H9 (cell line): ENCODE measurements around the gene TGFB1I1. TPM values are rescaled to one million over a fixed set of nuclear protein-coding genes. Genes with fewer than 3 reads are reported as not detected.
A peak's percentile ranks its signal among the peaks of the same experiment; 100 is the strongest.

ENCODE experiments used
- DNase-seq: peaks from one replicate; pipeline ENCODE4 v3.0.0-alpha.2; 2017
- H2AFZ ChIP-seq: one replicate; pipeline ENCODE4 v1.6.1; 2013; ENCODE audit warnings: mild to moderate bottlenecking, low read length, control low read depth, moderate library complexity
- H2AK5ac ChIP-seq: 2 replicates; pipeline ENCODE4 v1.6.1; 2013; ENCODE audit warnings: low read length, control low read depth, mixed read lengths; ENCODE audit not compliant: insufficient read length
- H2BK120ac ChIP-seq: one replicate; pipeline ENCODE4 v1.6.1; 2013; ENCODE audit warnings: low read depth, mild to moderate bottlenecking, low read length, control low read depth, inconsistent platforms; ENCODE audit not compliant: poor library complexity, severe bottlenecking
- H2BK12ac ChIP-seq: 2 replicates; pipeline ENCODE4 v1.6.1; 2013; ENCODE audit warnings: low read length, control low read depth, mixed read lengths, low read depth; ENCODE audit not compliant: insufficient read length
- H2BK15ac ChIP-seq: 2 replicates; pipeline ENCODE4 v1.6.1; 2013; ENCODE audit warnings: low read depth, low read length, control low read depth
- H2BK20ac ChIP-seq: one replicate; pipeline ENCODE4 v1.6.1; 2013; ENCODE audit warnings: low read depth, mild to moderate bottlenecking, low read length, control low read depth, inconsistent platforms; ENCODE audit not compliant: poor library complexity, severe bottlenecking
- H2BK5ac ChIP-seq: 2 replicates; pipeline ENCODE4 v1.6.1; 2013; ENCODE audit warnings: low read length, control low read depth, mixed read lengths; ENCODE audit not compliant: insufficient read length
- H3K14ac ChIP-seq: 2 replicates; pipeline ENCODE4 v1.6.1; 2013; ENCODE audit warnings: low read length, control low read depth; ENCODE audit not compliant: insufficient read depth
- H3K18ac ChIP-seq: 2 replicates; pipeline ENCODE4 v1.6.1; 2013; ENCODE audit warnings: low read depth, mild to moderate bottlenecking, mixed read lengths, low read length, control low read depth; ENCODE audit not compliant: insufficient read length
- H3K23ac ChIP-seq: 2 replicates; pipeline ENCODE4 v1.6.1; 2013; ENCODE audit warnings: low read length, control low read depth, mixed read lengths, low read depth; ENCODE audit not compliant: insufficient read length
- H3K23me2 ChIP-seq: 2 replicates; pipeline ENCODE4 v1.6.1; 2013; ENCODE audit warnings: low read depth, mild to moderate bottlenecking, mixed read lengths, low read length, control low read depth; ENCODE audit not compliant: insufficient read length, poor library complexity, severe bottlenecking
- H3K27ac ChIP-seq: 2 replicates; pipeline ENCODE4 v1.5.1; 2013; ENCODE audit warnings: low read length, control low read depth, mixed read lengths, low read depth; ENCODE audit not compliant: insufficient read length
- H3K27me3 ChIP-seq: 2 replicates; pipeline ENCODE4 v1.6.1; 2013; ENCODE audit warnings: low read length, control low read depth, inconsistent platforms; ENCODE audit not compliant: insufficient read depth
- H3K4ac ChIP-seq: 2 replicates; pipeline ENCODE4 v1.6.1; 2013; ENCODE audit warnings: low read depth, mild to moderate bottlenecking, control low read depth, inconsistent platforms, low read length, moderate library complexity
- H3K4me1 ChIP-seq: 2 replicates; pipeline ENCODE4 v1.6.1; 2013; ENCODE audit warnings: low read length, control low read depth, inconsistent platforms; ENCODE audit not compliant: insufficient read depth
- H3K4me2 ChIP-seq: 2 replicates; pipeline ENCODE4 v1.6.1; 2013; ENCODE audit warnings: low read length, control low read depth, mixed read lengths; ENCODE audit not compliant: insufficient read length, insufficient read depth
- H3K56ac ChIP-seq: 2 replicates; pipeline ENCODE4 v1.6.1; 2013; ENCODE audit warnings: low read depth, mild to moderate bottlenecking, mixed read lengths, low read length, control low read depth; ENCODE audit not compliant: insufficient read length
- H3K79me1 ChIP-seq: 2 replicates; pipeline ENCODE4 v1.6.1; 2013; ENCODE audit warnings: low read depth, mild to moderate bottlenecking, moderate library complexity, low read length, control low read depth, inconsistent platforms; ENCODE audit not compliant: insufficient read depth, poor library complexity, severe bottlenecking
- H3K79me2 ChIP-seq: 2 replicates; pipeline ENCODE4 v1.6.1; 2013; ENCODE audit warnings: low read length, control low read depth, inconsistent platforms; ENCODE audit not compliant: insufficient read depth
- H3K9ac ChIP-seq: 2 replicates; pipeline ENCODE4 v1.6.1; 2013; ENCODE audit warnings: low read length, control low read depth, mixed read lengths; ENCODE audit not compliant: insufficient read length; ENCODE audit errors: extremely low read depth
- H3K9me3 ChIP-seq: one replicate; pipeline ENCODE4 v1.6.1; 2013; ENCODE audit warnings: low read depth, low read length, inconsistent platforms; ENCODE audit not compliant: control insufficient read depth
- H3T11ph ChIP-seq: one replicate; pipeline ENCODE4 v1.6.1; 2013; ENCODE audit warnings: mild to moderate bottlenecking, low read length, control low read depth, inconsistent platforms
- H4K20me1 ChIP-seq: one replicate; pipeline ENCODE4 v1.6.1; 2013; ENCODE audit not compliant: control insufficient read depth, insufficient read length, insufficient read depth
- H4K5ac ChIP-seq: 2 replicates; pipeline ENCODE4 v1.6.1; 2013; ENCODE audit warnings: low read depth, mild to moderate bottlenecking, mixed read lengths, low read length, control low read depth; ENCODE audit not compliant: insufficient read length
- H4K8ac ChIP-seq: replicated peaks from 2 replicates; pipeline ENCODE4 v1.6.1; 2013; ENCODE audit warnings: low read length, control low read depth, mixed read lengths, low read depth; ENCODE audit not compliant: insufficient read length
- H4K91ac ChIP-seq: 2 replicates; pipeline ENCODE4 v1.6.1; 2013; ENCODE audit warnings: low read depth, mild to moderate bottlenecking, moderate library complexity, mixed read lengths, low read length, control low read depth; ENCODE audit not compliant: insufficient read length
- H3K27ac Mint-ChIP-seq, 3 experiments: 2 replicates in 2 of 3; 3 replicates in 1 of 3; pipeline ENCODE4 v1.8.0; 2020 to 2021; ENCODE audit warnings: mixed read lengths in 3 of 3, mild to moderate bottlenecking in 1 of 3, moderate library complexity in 1 of 3
- H3K27me3 Mint-ChIP-seq: 2 replicates; pipeline ENCODE4 v1.8.0; 2021; ENCODE audit warnings: low read depth, mild to moderate bottlenecking, moderate library complexity, mixed read lengths
- H3K36me3 Mint-ChIP-seq, 3 experiments: 2 replicates in 2 of 3; 3 replicates in 1 of 3; pipeline ENCODE4 v1.8.0; 2020 to 2021; ENCODE audit warnings: low read depth in 3 of 3, mixed read lengths in 3 of 3; ENCODE audit not compliant: insufficient read depth in 1 of 3
- H3K4me1 Mint-ChIP-seq, 2 experiments: 2 replicates each; pipeline ENCODE4 v1.8.0; 2020; ENCODE audit warnings: mixed read lengths in 2 of 2
- H3K4me3 Mint-ChIP-seq, 2 experiments: 2 replicates in 1 of 2; 3 replicates in 1 of 2; pipeline ENCODE4 v1.8.0; 2020 to 2021; ENCODE audit warnings: mild to moderate bottlenecking in 2 of 2, mixed read lengths in 2 of 2, moderate library complexity in 1 of 2
- H3K9me3 Mint-ChIP-seq, 2 experiments: 2 replicates in 1 of 2; 3 replicates in 1 of 2; pipeline ENCODE4 v1.8.0; 2020; ENCODE audit warnings: mild to moderate bottlenecking in 2 of 2, mixed read lengths in 2 of 2, moderate library complexity in 1 of 2
- CTCF ChIP-seq: fragments of 200-600 bp; sonication (generic); conservative IDR thresholded peaks from 3 replicates; pipeline ENCODE4 v1.8.0; 2021; ENCODE audit warnings: antibody characterized with exemption, mild to moderate bottlenecking
- WGBS: extraction: QIAGEN DNeasy Blood & Tissue Kit; methylation state at CpG from one replicate; pipeline ENCODE4 v1.1.7; 2013; ENCODE audit warnings: missing lambda C conversion rate, low lambda C conversion rate, mixed read lengths; ENCODE audit not compliant: insufficient read length; ENCODE audit errors: extremely low coverage; 5-methylcytosine and 5-hydroxymethylcytosine counted together
- total RNA-seq: library from RNA; stranded (reverse); gene quantifications from 2 replicates; pipeline ENCODE4 v1.2.1, GENCODE V29; 2021

The TGFB1I1 gene
- total RNA-seq, 1 experiment from 2014 or later = 15.4 TPM

- Mint-ChIP-seq H3K4me3 (no peak overlapping the region), H3K27ac (peak overlapping the region in 1 of 3 experiments; percentile 19; a peak in 1 of 7 replicates)
These were observed 33.5 kb downstream of the TGFB1I1 start for GRCh38 chr16:31505483-31505882.

More at GRCh38 chr16:31505483-31505882, 33.5 kb downstream of the TGFB1I1 start:
- no peaks in the 10 kb centered on the region for H3K79me2 ChIP-seq
- no peak overlapping the region for H4K8ac ChIP-seq
- no peaks in the 10 kb centered on the region for H4K20me1 ChIP-seq
- DNase-seq = no peak
- no peak overlapping the region for H3K27ac ChIP-seq
- peaks cover 31 to 37% of the 10 kb centered on the region in 2 experiments for H3K4me1 Mint-ChIP-seq
- H3K9me3 ChIP-seq = no peaks in the 10 kb centered on the region
- H3K36me3 Mint-ChIP-seq = peaks cover 3 to 7% (median 4%) of the 10 kb centered on the region in 3 experiments; a peak in 5 of 7 replicates
- H3K27me3 Mint-ChIP-seq = no peaks in the 10 kb centered on the region
- H3K56ac ChIP-seq = no peak overlapping the region
- H3K9ac ChIP-seq = no peak overlapping the region
- WGBS = no CpG with 5 or more reads among the region's 4 CpGs
- no peak overlapping the region for H3K18ac ChIP-seq
- H2BK15ac ChIP-seq = no peak overlapping the region
- no peak overlapping the region for H2BK20ac ChIP-seq
- H2AFZ ChIP-seq = no peak overlapping the region
- H2BK12ac ChIP-seq = no peak overlapping the region
- no peak overlapping the region for H2BK5ac ChIP-seq
- H2BK120ac ChIP-seq = no peak overlapping the region
- no peak overlapping the region for H4K91ac ChIP-seq
- no peak overlapping the region for H3K14ac ChIP-seq
- H4K5ac ChIP-seq = no peak overlapping the region
- no peak overlapping the region for H3K4ac ChIP-seq
- no peaks in the 10 kb centered on the region for H3K27me3 ChIP-seq
- H3K79me1 ChIP-seq = no peaks in the 10 kb centered on the region
- peaks cover 9% of the 10 kb centered on the region; the same call in 1 of the 2 replicates for H3K4me1 ChIP-seq
- H3K23me2 ChIP-seq = peaks cover 6% of the 10 kb centered on the region
- H3T11ph ChIP-seq = no peak overlapping the region
- no peak for TF ChIP-seq CTCF
- no peak overlapping the region for H2AK5ac ChIP-seq
- H3K9me3 Mint-ChIP-seq = peaks cover 0 to under 1% of the 10 kb centered on the region in 2 experiments; a peak in 2 of 5 replicates
- H3K23ac ChIP-seq = no peak overlapping the region
- no peak overlapping the region for H3K4me2 ChIP-seq
